K562 (cell line): ENCODE results near the gene PARP9. TPM values are rescaled to one million over a fixed set of nuclear protein-coding genes. Genes with fewer than 3 reads are reported as not detected.
A peak's percentile ranks its signal among the peaks of the same experiment; 100 is the strongest.
"Not testable (repeated sequence)": the region's sequence is repeated elsewhere in the genome, so short reads cannot be mapped to it uniquely, and the experiment has no call there.

Experiments
- ATAC-seq: fragments of 200-7000 bp; cut with Tn5 transposase; 3 replicates; pipeline ENCODE4 v1.9.1; 2020; ENCODE audit warnings: moderate library complexity
- BruUV-seq: library from RNA; stranded (reverse); fragments of 400-500 nt; replicated peaks from 2 replicates; lab custom pipeline; 2021; lab: Mats Ljungman, UMichigan
- CTCF ChIA-PET: fragments of 300-600 bp; formaldehyde crosslinking; extraction: SDS; loops from one replicate; lab custom pipeline; 2021; ENCODE audit warnings: low intra/inter-chr PET ratio; lab: Yijun Ruan, JAX
- POLR2A ChIA-PET: fragments of 300-600, 350-650 bp; sonication (Branson Sonifier 250); formaldehyde crosslinking; extraction: SDS; loops from one replicate; lab custom pipeline; 2021; ENCODE audit warnings: antibody characterized with exemption, inconsistent platforms; lab: Yijun Ruan, JAX
- DNase-seq, 4 experiments: peaks; one replicate each; pipeline versions ENCODE4 v3.0.0 to v3.0.0-alpha.2; 2011 to 2018; ENCODE audit warnings: low spot score in 3 of 4, mixed read lengths in 3 of 4; ENCODE audit errors: extremely low read depth in 1 of 4
- FAIRE-seq: peaks from 2 replicates; lab custom pipeline; 2011; peaks lifted over from hg19 to GRCh38; lab: Jason Lieb, UNC
- H2AFZ ChIP-seq: 2 replicates; pipeline ENCODE4 v1.6.0; 2011; ENCODE audit warnings: low read depth, low read length, control low read depth, inconsistent platforms
- H3K27ac ChIP-seq: fragments of 200-600 bp; 3 replicates; pipeline ENCODE4 v1.8.0; 2011; ENCODE audit warnings: low read depth, mild to moderate bottlenecking, control low read depth, inconsistent platforms, low read length, moderate library complexity, mixed read lengths; ENCODE audit errors: extremely low read depth
- H3K27me3 ChIP-seq, 2 experiments: fragments of 300-600 bp in 1 of 2; 2 replicates in 1 of 2; 3 replicates in 1 of 2; pipeline versions ENCODE4 v1.6.0 to v1.8.0; 2011; ENCODE audit warnings: inconsistent platforms in 2 of 2, low read length in 2 of 2, mild to moderate bottlenecking in 1 of 2, mixed read lengths in 1 of 2, moderate library complexity in 1 of 2; ENCODE audit not compliant: control insufficient read depth in 2 of 2, insufficient read depth in 2 of 2
- H3K36me3 ChIP-seq: fragments of 300-600 bp; 3 replicates; pipeline ENCODE4 v1.8.0; 2011; ENCODE audit warnings: mild to moderate bottlenecking, low read length, inconsistent platforms; ENCODE audit not compliant: control insufficient read depth, insufficient read depth
- H3K4me1 ChIP-seq, 2 experiments: fragments of 200-600 bp in 1 of 2; replicated peaks in 1 of 2; 2 replicates in 1 of 2; 3 replicates in 1 of 2; pipeline versions ENCODE4 v1.5.1 to v1.8.0; 2011; ENCODE audit warnings: inconsistent platforms in 2 of 2, low read length in 2 of 2, mild to moderate bottlenecking in 1 of 2, mixed read lengths in 1 of 2, moderate library complexity in 1 of 2; ENCODE audit not compliant: control insufficient read depth in 2 of 2, insufficient read depth in 2 of 2
- H3K4me2 ChIP-seq: 2 replicates; pipeline ENCODE4 v1.6.1; 2011; ENCODE audit warnings: low read length, control low read depth, inconsistent platforms, mixed read lengths; ENCODE audit not compliant: insufficient read depth
- H3K4me3 ChIP-seq: fragments of 200-600 bp; sonication (generic), shearing (Covaris generic); 2 replicates; pipeline ENCODE4 v1.5.1; 2016; ENCODE audit warnings: control low read depth, inconsistent platforms
- H3K79me2 ChIP-seq: fragments of 200-600 bp; 3 replicates; pipeline ENCODE4 v1.8.0; 2011; ENCODE audit warnings: low read length, inconsistent platforms; ENCODE audit not compliant: control insufficient read depth, insufficient read depth
- H3K9ac ChIP-seq, 2 experiments: 2 replicates each; pipeline versions ENCODE4 v1.6.0 to v1.6.1; 2011; ENCODE audit warnings: low read depth in 2 of 2, low read length in 2 of 2, control low read depth in 1 of 2, inconsistent platforms in 1 of 2, mild to moderate bottlenecking in 1 of 2, mixed read lengths in 1 of 2; ENCODE audit not compliant: insufficient read depth in 1 of 2
- H3K9me1 ChIP-seq: one replicate; pipeline ENCODE4 v1.6.0; 2011; ENCODE audit warnings: inconsistent platforms, mild to moderate bottlenecking, low read length, moderate library complexity; ENCODE audit not compliant: control insufficient read depth, insufficient read depth
- H3K9me3 ChIP-seq: replicated peaks from 2 replicates; pipeline ENCODE4 v1.5.1; 2011; ENCODE audit warnings: low read depth, low read length, inconsistent platforms; ENCODE audit not compliant: control insufficient read depth, insufficient read depth
- H4K20me1 ChIP-seq: replicated peaks from 2 replicates; pipeline ENCODE4 v1.6.1; 2011; ENCODE audit warnings: low read length, inconsistent platforms, mixed read lengths; ENCODE audit not compliant: control insufficient read depth, insufficient read depth
- ARID1B ChIP-seq: fragments of 450-650 bp; IDR thresholded peaks from 2 replicates; pipeline ENCODE4 v1.6.1; 2016; ENCODE audit warnings: antibody characterized with exemption, mild to moderate bottlenecking, inconsistent platforms
- CEBPB ChIP-seq: fragments of 450-650 bp; IDR thresholded peaks from 2 replicates; pipeline ENCODE4 v1.6.1; 2016; ENCODE audit warnings: missing genetic modification characterization, missing compliant biosample characterization
- CEBPG ChIP-seq, 3 experiments: fragments of 200-800 bp in 1 of 3; sonication (Bioruptor generic) in 1 of 3; sonication (generic) in 1 of 3; formaldehyde crosslinking in 1 of 3; IDR thresholded peaks in 2 of 3; conservative IDR thresholded peaks in 1 of 3; 2 replicates each; pipeline versions ENCODE4 v1.6.1 to v1.8.0; 2016 to 2022; ENCODE audit warnings: missing compliant biosample characterization in 2 of 3, missing genetic modification characterization in 2 of 3, mild to moderate bottlenecking in 1 of 3, missing genetic modification reagents in 1 of 3
- DPF2 ChIP-seq: fragments of 450-650 bp; IDR thresholded peaks from 2 replicates; pipeline ENCODE4 v1.6.1; 2016
- FOXP4 ChIP-seq: sonication (generic); formaldehyde crosslinking; IDR thresholded peaks from 2 replicates; pipeline ENCODE4 v1.8.0; 2022; ENCODE audit warnings: mild to moderate bottlenecking, missing genetic modification reagents, borderline replicate concordance
- MAFF ChIP-seq: IDR thresholded peaks from 2 replicates; pipeline ENCODE4 v1.6.1; 2012; ENCODE audit warnings: low read length, improper control_type of control experiment
- RFX7 ChIP-seq: fragments of 250-450 bp; sonication (Bioruptor Pico); IDR thresholded peaks from 2 replicates; pipeline ENCODE4 v1.5.1; 2021; ENCODE audit warnings: mild to moderate bottlenecking
- SIX5 ChIP-seq, 2 experiments: IDR thresholded peaks; 2 replicates each; pipeline ENCODE4 v1.6.1; 2011; ENCODE audit warnings: low read length in 2 of 2, borderline replicate concordance in 1 of 2, low read depth in 1 of 2, mild to moderate bottlenecking in 1 of 2, moderate library complexity in 1 of 2; ENCODE audit not compliant: insufficient read depth in 1 of 2
- SOX6 ChIP-seq: fragments of 450-650 bp; IDR thresholded peaks from 2 replicates; pipeline ENCODE4 v1.6.1; 2014; ENCODE audit warnings: mild to moderate bottlenecking
- ZNF124 ChIP-seq: sonication (generic); formaldehyde crosslinking; IDR thresholded peaks from 2 replicates; pipeline ENCODE4 v1.8.1; 2022; ENCODE audit warnings: missing genetic modification reagents
- ZNF316 ChIP-seq: fragments of 450-650 bp; IDR thresholded peaks from 2 replicates; pipeline ENCODE4 v1.6.1; 2016
- WGBS: fragments of 100-300 bp; shearing (Covaris generic); methylation state at CpG from one replicate; pipeline ENCODE4 v1.1.6; 2016; ENCODE audit warnings: low coverage, mixed read lengths; ENCODE audit not compliant: insufficient coverage; ENCODE audit errors: missing lambda C conversion rate; 5-methylcytosine and 5-hydroxymethylcytosine counted together
- in situ Hi-C: fragments of 300-500 bp; cut with MboI; formaldehyde crosslinking; loops from 4 replicates; pipeline ENCODE4 v1.15.0; 2018; ENCODE audit warnings: inconsistent platforms, mixed read lengths
- intact Hi-C: fragments of 100-400 bp; cut with micrococcal nuclease; formaldehyde crosslinking; loops from 2 replicates; pipeline ENCODE4 v1.14.2; 2022
- polyA plus RNA-seq, 8 experiments: library from polyadenylated mRNA; depleted of rRNA in 4 of 8; stranded (reverse) in 5 of 8; unstranded in 3 of 8; fragments of >200 nt; fragmentation: Nextera tagmentation in 2 of 8; fragmentation: Illumina TruSeq in 1 of 8; extraction: Ambion mirVana in 2 of 8; extraction: Trizol in 1 of 8; gene quantifications; 2 replicates each; pipeline versions ENCODE4 v1.2.1 to v1.2.3, GENCODE V29; 2011 to 2014; ENCODE audit warnings: inconsistent platforms in 1 of 8, missing spikeins in 1 of 8
- total RNA-seq, 7 experiments: library from RNA; depleted of rRNA in 6 of 7; stranded (reverse); fragments of >200 nt in 6 of 7; fragmentation: Illumina TruSeq in 2 of 7; extraction: Trizol in 2 of 7; gene quantifications; 2 replicates each; pipeline versions ENCODE4 v1.2.1 to v1.2.3, GENCODE V29; 2011 to 2021; ENCODE audit warnings: low replicate concordance in 1 of 7
- TF ChIP-seq, protein P1 (sequence below): fragments of 250-450 bp; sonication (Bioruptor Pico); IDR thresholded peaks from 2 replicates; pipeline ENCODE4 v1.5.0; 2021

The PARP9 gene
- total and polyA plus RNA-seq, 9 of the 15 experiments (the other 6 are each of a cell fraction or from before 2014, with no cell fraction given): 2.1 to 4.8 (median 3.4) TPM

GRCh38 chr3:122510878-122511535 is 53.1 kb downstream of the PARP9 start (continued):
- TF ChIP-seq FOXP4 (CRISPR knock-in tag) (no peak), SOX6 (peak; percentile 26; the same call in 1 of the 2 replicates), ARID1B (peak; percentile 20; the same call in 1 of the 2 replicates), ZNF316 (peak; percentile 87), SIX5 (IDR thresholded peaks at IDR 0.05; ENCODE audit: borderline replicate concordance in 1 of 2, insufficient read depth in 1 of 2, low read depth in 1 of 2, low read length in 2 of 2) (no peak), ZNF124 (CRISPR knock-in tag) (no peak), MAFF (peak; percentile 26; the same call in 1 of the 2 replicates), CEBPG (CRISPR knock-in tag; IDR thresholded peaks at IDR 0.05) (no peak), CEBPG (tag; conservative IDR thresholded peaks at IDR 0.05 in 1 of 2, IDR thresholded peaks at IDR 0.05 in 1 of 2) (peak; percentile 46 to 47; a peak in 3 of 4 replicates), RFX7 (no peak), CEBPB (tag) (peak; percentile 88), DPF2 (peak; percentile 52; the same call in 1 of the 2 replicates)
- TF ChIP-seq, protein P1, sequence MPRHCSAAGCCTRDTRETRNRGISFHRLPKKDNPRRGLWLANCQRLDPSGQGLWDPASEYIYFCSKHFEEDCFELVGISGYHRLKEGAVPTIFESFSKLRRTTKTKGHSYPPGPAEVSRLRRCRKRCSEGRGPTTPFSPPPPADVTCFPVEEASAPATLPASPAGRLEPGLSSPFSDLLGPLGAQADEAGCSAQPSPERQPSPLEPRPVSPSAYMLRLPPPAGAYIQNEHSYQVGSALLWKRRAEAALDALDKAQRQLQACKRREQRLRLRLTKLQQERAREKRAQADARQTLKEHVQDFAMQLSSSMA (CRISPR knock-in tag): no peak

- in situ Hi-C loops, H3K9ac ChIP-seq, H3K4me3 ChIP-seq, H2AFZ ChIP-seq, BruUV-seq, H3K9me3 ChIP-seq, POLR2A ChIA-PET, DNase-seq, H4K20me1 ChIP-seq, ATAC-seq, H3K4me2 ChIP-seq, CTCF ChIA-PET, FAIRE-seq, H3K36me3 ChIP-seq, H3K9me1 ChIP-seq, H3K27ac ChIP-seq, intact Hi-C loops, H3K27me3 ChIP-seq: not testable (repeated sequence)
- Histone ChIP-seq H3K79me2 (peaks cover 100% of the 10 kb centered on the region), H3K4me1 (peaks cover 8 to 23% of the 10 kb centered on the region in 2 experiments; a peak in 4 of 5 replicates)
- WGBS: 24% methylated on average over 8 of the region's 9 CpGs
These were observed 55.2 kb downstream of the PARP9 start for GRCh38 chr3:122508944-122509343.
